Fibroblast of pulmonary artery (primary cell): Measurements from ENCODE around the gene ITM2C.

Source experiments
- DNase-seq: peaks from one replicate; pipeline ENCODE4 v3.0.0-alpha.2; 2010; ENCODE audit warnings: low read depth
- H3K4me3 ChIP-seq: replicated peaks from 2 replicates; pipeline ENCODE4 v1.5.1; 2011; ENCODE audit warnings: low read depth, mild to moderate bottlenecking, control low read depth, low read length, moderate library complexity
- CTCF ChIP-seq: IDR thresholded peaks from 2 replicates; pipeline ENCODE4 v1.5.1; 2011; ENCODE audit warnings: mild to moderate bottlenecking, control low read depth, low read length, inconsistent platforms; ENCODE audit errors: missing control alignments

The ITM2C gene

GRCh38 chr2:230872968-230873660 lies 8.4 kb downstream of the ITM2C start:
- no peak overlapping the region for H3K4me3 ChIP-seq
- DNase-seq = no peak
- TF ChIP-seq CTCF = no peak

- DNase-seq = no peak
- TF ChIP-seq CTCF = no peak
- no peak overlapping the region for H3K4me3 ChIP-seq
Observed at GRCh38 chr2:230873661-230874401, 9.1 kb downstream of the ITM2C start.

- DNase-seq = no peak
- TF ChIP-seq CTCF = no peak
- H3K4me3 ChIP-seq = no peak overlapping the region
Observed at GRCh38 chr2:230874456-230874855, 9.7 kb downstream of the ITM2C start.

- TF ChIP-seq CTCF = no peak
- no peak overlapping the region for H3K4me3 ChIP-seq
- no peak for DNase-seq
Observed at GRCh38 chr2:230874876-230875275, 10.1 kb downstream of the ITM2C start.

GRCh38 chr2:230875347-230876315 lies 10.9 kb downstream of the ITM2C start:
- no peak for DNase-seq
- H3K4me3 ChIP-seq = no peak overlapping the region
- no peak for TF ChIP-seq CTCF

GRCh38 chr2:230877116-230877758 lies 12.5 kb downstream of the ITM2C start:
- H3K4me3 ChIP-seq = no peak overlapping the region
- no peak for TF ChIP-seq CTCF
- no peak for DNase-seq
